Measurements from ENCODE around the gene MPV17. TPM values are rescaled to one million over a fixed set of nuclear protein-coding genes. Genes with fewer than 3 reads are reported as not detected.

The MPV17 gene
- total and polyA plus RNA-seq, 7 donors = 11.9 to 29.0 (median 14.5) TPM

- TF ChIP-seq CTCF (IDR thresholded peaks at IDR 0.05) = no peak
- Histone ChIP-seq H3K27me3 (ENCODE audit: insufficient read depth in 3 of 3, low read length in 2 of 3) (no peaks in the 10 kb centered on the region), H3K27ac (peak overlapping the region; percentile 93), H3K9me3 (no peaks in the 10 kb centered on the region), H3K36me3 (ENCODE audit: insufficient read depth in 1 of 2, low read depth in 1 of 2) (peaks cover 0 to 73% of the 10 kb centered on the region in 2 donors), H3K4me3 (peak overlapping the region; percentile 22), H3K4me1 (peaks cover 70% of the 10 kb centered on the region)
- DNase-seq (no peak), ATAC-seq (peak in 3 of 4 donors; percentile 11 to 29 (median 26))
- WGBS, 3 donors = 57 to 81% (median 71%) methylated on average over 3 of the region's 3 CpGs
- intact Hi-C loops (cut with DNase I) = no loop called here
These were observed 25.7 kb downstream of the MPV17 start for GRCh38 chr2:27297195-27297594.

GRCh38 chr2:27296481-27296880 is 26.4 kb downstream of the MPV17 start:
- H3K9me3 ChIP-seq = no peaks in the 10 kb centered on the region
- H3K27ac ChIP-seq = peak overlapping the region; percentile 93
- intact Hi-C loops (cut with DNase I) = no loop called here
- WGBS, 3 donors = 17 to 32% (median 24%) methylated on average over 4 of the region's 4 CpGs
- H3K4me1 ChIP-seq = peaks cover 72% of the 10 kb centered on the region
- no peak for DNase-seq
- H3K4me3 ChIP-seq = peak overlapping the region; percentile 11
- ATAC-seq = no peak
- peaks cover 0 to 66% of the 10 kb centered on the region in 2 donors for H3K36me3 ChIP-seq (ENCODE audit: insufficient read depth in 1 of 2, low read depth in 1 of 2)
- TF ChIP-seq CTCF (IDR thresholded peaks at IDR 0.05) = no peak
- H3K27me3 ChIP-seq (ENCODE audit: insufficient read depth in 3 of 3, low read length in 2 of 3) = no peaks in the 10 kb centered on the region

- TF ChIP-seq CTCF (IDR thresholded peaks at IDR 0.05) = no peak
- H3K36me3 ChIP-seq (ENCODE audit: insufficient read depth in 1 of 2, low read depth in 1 of 2) = peaks cover 0 to 50% of the 10 kb centered on the region in 2 donors
- DNase-seq (no peak), ATAC-seq (no peak)
- H3K27me3 ChIP-seq (ENCODE audit: insufficient read depth in 3 of 3, low read length in 2 of 3) = no peaks in the 10 kb centered on the region
- intact Hi-C loops (cut with DNase I) = no loop called here
- H3K27ac ChIP-seq = peak overlapping the region; percentile 93
- peaks cover 77% of the 10 kb centered on the region for H3K4me1 ChIP-seq
- WGBS, 3 donors = 57 to 73% (median 60%) methylated on average over 8 of the region's 8 CpGs
- H3K9me3 ChIP-seq = no peaks in the 10 kb centered on the region
- H3K4me3 ChIP-seq = peak overlapping the region; percentile 71
These were observed 28.0 kb downstream of the MPV17 start for GRCh38 chr2:27294928-27295327.

- ATAC-seq (peak; percentile 69 to 86 (median 76)), DNase-seq (no peak)
- no peak for TF ChIP-seq CTCF (IDR thresholded peaks at IDR 0.05)
- 14 to 22% (median 18%) methylated on average over 6 of the region's 6 CpGs for WGBS, 3 donors
- Histone ChIP-seq H3K4me3 (peak overlapping the region; percentile 71), H3K9me3 (no peaks in the 10 kb centered on the region), H3K27me3 (ENCODE audit: insufficient read depth in 3 of 3, low read length in 2 of 3) (no peaks in the 10 kb centered on the region), H3K36me3 (ENCODE audit: insufficient read depth in 1 of 2, low read depth in 1 of 2) (peaks cover 0 to 40% of the 10 kb centered on the region in 2 donors), H3K4me1 (peaks cover 86% of the 10 kb centered on the region), H3K27ac (peak overlapping the region; percentile 93)
- intact Hi-C loops (cut with DNase I) = no loop called here
These were observed 31.0 kb downstream of the MPV17 start for GRCh38 chr2:27291865-27292264.

GRCh38 chr2:27290549-27290948 is 32.3 kb downstream of the MPV17 start:
- DNase-seq (no peak), ATAC-seq (no peak)
- no peaks in the 10 kb centered on the region for H3K27me3 ChIP-seq (ENCODE audit: insufficient read depth in 3 of 3, low read length in 2 of 3)
- H3K4me1 ChIP-seq = peaks cover 80% of the 10 kb centered on the region
- no peak for TF ChIP-seq CTCF (IDR thresholded peaks at IDR 0.05)
- H3K27ac ChIP-seq = peak overlapping the region; percentile 93
- intact Hi-C loops (cut with DNase I) = no loop called here
- no peaks in the 10 kb centered on the region for H3K9me3 ChIP-seq
- whole genome bisulfite sequencing, 3 donors = 25 to 53% (median 32%) methylated on average over 5 of the region's 5 CpGs
- H3K4me3 ChIP-seq = peak overlapping the region; percentile 71
- peaks cover 0 to 33% of the 10 kb centered on the region in 2 donors for H3K36me3 ChIP-seq (ENCODE audit: insufficient read depth in 1 of 2, low read depth in 1 of 2)
